ENCODE data around the gene GINS3. TPM values are rescaled to one million over a fixed set of nuclear protein-coding genes. Genes with fewer than 3 reads are reported as not detected.

The GINS3 gene
- total and polyA plus RNA-seq, 4 donors = 0.76 to 5.9 (median 1.2) TPM

- TF ChIP-seq FOXA2 (IDR thresholded peaks at IDR 0.05) = no peak
- TF ChIP-seq YY1 (IDR thresholded peaks at IDR 0.05) = no peak
- TF ChIP-seq ATF3 (IDR thresholded peaks at IDR 0.05) = no peak
Measured at GRCh38 chr16:58452640-58453039, 60.4 kb downstream of the GINS3 start (continued).

- Histone ChIP-seq H3K9me3 (ENCODE audit: control insufficient read depth in 4 of 4, low read length in 3 of 4) (no peaks in the 10 kb centered on the region), H3K9ac (ENCODE audit: low read depth in 1 of 2, low read length in 2 of 2) (no peak overlapping the region), H3K27ac (ENCODE audit: low read depth in 1 of 2, low read length in 2 of 2) (no peak overlapping the region), H3K36me3 (ENCODE audit: control insufficient read depth in 4 of 4, insufficient read depth in 3 of 4, low read depth in 1 of 4, low read length in 3 of 4) (no peaks in the 10 kb centered on the region), H3K27me3 (ENCODE audit: control insufficient read depth in 4 of 4, insufficient read depth in 4 of 4, low read length in 3 of 4) (peaks cover 0 to 2% (median 0%) of the 10 kb centered on the region in 4 donors), H3K4me1 (ENCODE audit: control insufficient read depth in 4 of 4, insufficient read depth in 4 of 4, low read length in 3 of 4) (no peaks in the 10 kb centered on the region), H3K4me3 (ENCODE audit: low read depth in 1 of 3, low read length in 3 of 3) (no peak overlapping the region)
- WGBS = 79% methylated on average over 2 of the region's 2 CpGs
- DNase-seq (ENCODE audit: low spot score) = no peak
- TF ChIP-seq NR2F2 (IDR thresholded peaks at IDR 0.05) (no peak), RAD21 (IDR thresholded peaks at IDR 0.05) (no peak), SP1 (IDR thresholded peaks at IDR 0.05) (no peak), ATF3 (IDR thresholded peaks at IDR 0.05) (no peak), HNF4A (conservative IDR thresholded peaks at IDR 0.05) (no peak), HNF4G (IDR thresholded peaks at IDR 0.05) (no peak), FOXA2 (IDR thresholded peaks at IDR 0.05) (no peak), YY1 (IDR thresholded peaks at IDR 0.05) (no peak), CTCF (IDR thresholded peaks at IDR 0.05; ENCODE audit: low read depth, low read length, missing input control) (no peak), JUND (IDR thresholded peaks at IDR 0.05) (no peak), GABPA (IDR thresholded peaks at IDR 0.05 in 1 of 2, conservative IDR thresholded peaks at IDR 0.05 in 1 of 2) (no peak), RXRA (IDR thresholded peaks at IDR 0.05) (no peak)
- TF ChIP-seq, protein P1, sequence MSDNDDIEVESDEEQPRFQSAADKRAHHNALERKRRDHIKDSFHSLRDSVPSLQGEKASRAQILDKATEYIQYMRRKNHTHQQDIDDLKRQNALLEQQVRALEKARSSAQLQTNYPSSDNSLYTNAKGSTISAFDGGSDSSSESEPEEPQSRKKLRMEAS (IDR thresholded peaks at IDR 0.05) = no peak
Measured at GRCh38 chr16:58454178-58454577, 61.9 kb downstream of the GINS3 start.

GRCh38 chr16:58454856-58455255, 62.6 kb downstream of the GINS3 start:
- Histone ChIP-seq H3K27ac (ENCODE audit: low read depth in 1 of 2, low read length in 2 of 2) (no peak overlapping the region), H3K9me3 (ENCODE audit: control insufficient read depth in 4 of 4, low read length in 3 of 4) (no peaks in the 10 kb centered on the region), H3K36me3 (ENCODE audit: control insufficient read depth in 4 of 4, insufficient read depth in 3 of 4, low read depth in 1 of 4, low read length in 3 of 4) (no peaks in the 10 kb centered on the region), H3K27me3 (ENCODE audit: control insufficient read depth in 4 of 4, insufficient read depth in 4 of 4, low read length in 3 of 4) (peaks cover 0 to 2% (median 0%) of the 10 kb centered on the region in 4 donors), H3K4me3 (ENCODE audit: low read depth in 1 of 3, low read length in 3 of 3) (no peak overlapping the region), H3K9ac (ENCODE audit: low read depth in 1 of 2, low read length in 2 of 2) (no peak overlapping the region), H3K4me1 (ENCODE audit: control insufficient read depth in 4 of 4, insufficient read depth in 4 of 4, low read length in 3 of 4) (no peaks in the 10 kb centered on the region)
- TF ChIP-seq ATF3 (IDR thresholded peaks at IDR 0.05) = no peak
- no peak for TF ChIP-seq FOXA2 (IDR thresholded peaks at IDR 0.05)
- TF ChIP-seq SP1 (IDR thresholded peaks at IDR 0.05) = no peak
- TF ChIP-seq CTCF (IDR thresholded peaks at IDR 0.05; ENCODE audit: low read depth, low read length, missing input control) = no peak
- TF ChIP-seq HNF4G (IDR thresholded peaks at IDR 0.05) = no peak
- no peak for TF ChIP-seq TAF1 (conservative IDR thresholded peaks at IDR 0.05)
- no peak for TF ChIP-seq RXRA (IDR thresholded peaks at IDR 0.05)
- no peak for TF ChIP-seq GABPA (IDR thresholded peaks at IDR 0.05 in 1 of 2, conservative IDR thresholded peaks at IDR 0.05 in 1 of 2)
- no peak for TF ChIP-seq RAD21 (IDR thresholded peaks at IDR 0.05)
- TF ChIP-seq FOXA1 (IDR thresholded peaks at IDR 0.05) = no peak
- TF ChIP-seq EGR1 (IDR thresholded peaks at IDR 0.05; ENCODE audit: low read depth in 2 of 2) = no peak
- no peak for TF ChIP-seq NR2F2 (IDR thresholded peaks at IDR 0.05)
- TF ChIP-seq YY1 (IDR thresholded peaks at IDR 0.05) = no peak
- 86% methylated on average over 5 of the region's 5 CpGs for WGBS
- DNase-seq (ENCODE audit: low spot score) = no peak

Small RNA genes within 50 kb of the gene (small RNA-seq; reads per million reads assigned to genes)
- not detected for gene RNU6-1110P
- gene RNU6-269P = not detected

Other genes starting within 250 kb of the GINS3 start
- 10 to 100 TPM; 17.4 to 21.0 TPM for gene CSNK2A2, start 194.4 kb upstream of the GINS3 start, total RNA-seq
- 10 to 100 TPM in 1 of 2 donors, 1 to 10 TPM in 1; 9.4 to 12.0 TPM for gene CSNK2A2, start 194.4 kb upstream of the GINS3 start, polyA plus RNA-seq
- gene PRSS54, start 97.4 kb upstream of the GINS3 start, total RNA-seq = not detected
- not detected for gene PRSS54, start 97.4 kb upstream of the GINS3 start, polyA plus RNA-seq
- gene NDRG4, start 107.7 kb downstream of the GINS3 start, total RNA-seq = 1 to 10 TPM in 1 of 2 donors, under 1 TPM in 1; 0.93 to 1.1 TPM
- gene NDRG4, start 107.7 kb downstream of the GINS3 start, polyA plus RNA-seq = under 1 TPM; 0.40 to 0.80 TPM
- 10 to 100 TPM in 1 of 2 donors, 1 to 10 TPM in 1; 6.9 to 17.7 TPM for gene SETD6, start 123.0 kb downstream of the GINS3 start, total RNA-seq
- gene SETD6, start 123.0 kb downstream of the GINS3 start, polyA plus RNA-seq = 10 to 100 TPM in 1 of 2 donors, 1 to 10 TPM in 1; 9.2 to 11.2 TPM
- 100 to 1,000 TPM; 116 to 131 TPM for gene CNOT1, start 237.4 kb downstream of the GINS3 start, total RNA-seq
- 10 to 100 TPM; 34.0 to 40.8 TPM for gene CNOT1, start 237.4 kb downstream of the GINS3 start, polyA plus RNA-seq